HEK293T (cell line): ENCODE measurements around the gene UBR3.

Experiments
- BHLHE40 ChIP-seq: fragments of 450-650 bp; IDR thresholded peaks from 2 replicates; pipeline ENCODE4 v1.6.1; 2016; ENCODE audit warnings: mild to moderate bottlenecking, moderate library complexity, borderline replicate concordance
- CTBP1 ChIP-seq: fragments of 450-650 bp; IDR thresholded peaks from 2 replicates; pipeline ENCODE4 v1.6.1; 2016; ENCODE audit warnings: borderline replicate concordance
- ELF4 ChIP-seq: fragments of 450-650 bp; IDR thresholded peaks from 2 replicates; pipeline ENCODE4 v1.6.1; 2017; ENCODE audit warnings: antibody characterized with exemption
- FOXK2 ChIP-seq: fragments of 450-650 bp; IDR thresholded peaks from 2 replicates; pipeline ENCODE4 v1.6.1; 2016; ENCODE audit warnings: mild to moderate bottlenecking
- FOXM1 ChIP-seq: fragments of 450-650 bp; IDR thresholded peaks from 2 replicates; pipeline ENCODE4 v1.6.1; 2017; ENCODE audit warnings: mild to moderate bottlenecking, borderline replicate concordance
- LEF1 ChIP-seq: fragments of 450-650 bp; IDR thresholded peaks from 2 replicates; pipeline ENCODE4 v1.6.1; 2017; ENCODE audit warnings: mild to moderate bottlenecking, borderline replicate concordance
- SP1 ChIP-seq: fragments of 450-650 bp; IDR thresholded peaks from 2 replicates; pipeline ENCODE4 v1.6.1; 2017

GRCh38 chr2:169867579-169867978, 40.3 kb downstream of the UBR3 start:
- TF ChIP-seq CTBP1 (no peak), SP1 (no peak), ELF4 (no peak), FOXM1 (no peak), BHLHE40 (no peak), LEF1 (no peak), FOXK2 (no peak)
